NCI-H446 (cell line): ENCODE data around the gene S100PBP.

ENCODE experiments used
- DNase-seq, 2 experiments: peaks; one replicate each; lab custom pipeline; 2025; lab: John Stamatoyannopoulos, UW

Gene S100PBP

GRCh38 chr1:32887623-32888022 lies 70.2 kb downstream of the S100PBP start:
- DNase-seq: no peak

GRCh38 chr1:32888134-32888533 lies 70.7 kb downstream of the S100PBP start:
- no peak for DNase-seq

GRCh38 chr1:32888677-32889420 lies 71.4 kb downstream of the S100PBP start:
- no peak for DNase-seq

- no peak for DNase-seq
These were observed 72.4 kb downstream of the S100PBP start for GRCh38 chr1:32889731-32890278.

DNA sequence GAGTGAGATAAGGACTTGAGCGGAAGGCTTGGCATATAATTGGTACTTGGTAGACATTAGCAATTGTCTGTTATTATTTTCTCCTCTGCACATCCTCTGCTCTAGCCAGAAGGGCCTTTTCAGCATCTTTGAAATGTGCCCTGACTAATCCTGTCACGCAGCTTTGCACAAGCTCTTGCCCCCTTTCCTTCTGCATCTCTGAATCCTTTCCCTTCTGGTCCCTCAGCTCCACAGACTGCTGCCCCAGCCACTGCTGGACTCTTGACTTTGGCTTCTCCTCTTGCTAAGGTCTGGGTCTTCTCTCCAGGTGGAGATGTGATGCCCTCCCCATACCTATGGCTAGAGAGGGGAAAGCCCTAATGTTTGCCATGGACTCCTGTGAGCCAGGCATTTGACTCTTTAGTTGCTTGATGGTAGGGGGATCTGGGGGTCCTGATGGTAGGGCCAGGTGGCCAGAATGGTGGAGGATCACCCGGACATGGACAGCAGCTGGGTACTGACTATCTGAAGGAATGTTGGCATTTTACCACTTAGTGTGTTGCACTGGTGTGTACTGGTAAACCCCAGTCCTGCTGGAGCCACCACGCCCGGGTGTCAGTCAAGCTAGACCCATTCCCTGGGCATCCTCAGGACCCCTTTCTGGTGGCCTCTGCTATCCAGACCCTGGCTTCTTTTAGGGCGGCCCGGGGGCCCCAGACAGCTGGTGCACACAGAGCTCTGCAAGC lies 73.2 kb downstream of the S100PBP start:
- no peak for DNase-seq

GRCh38 chr1:32891241-32891570 lies 73.8 kb downstream of the S100PBP start:
- no peak for DNase-seq

DNA sequence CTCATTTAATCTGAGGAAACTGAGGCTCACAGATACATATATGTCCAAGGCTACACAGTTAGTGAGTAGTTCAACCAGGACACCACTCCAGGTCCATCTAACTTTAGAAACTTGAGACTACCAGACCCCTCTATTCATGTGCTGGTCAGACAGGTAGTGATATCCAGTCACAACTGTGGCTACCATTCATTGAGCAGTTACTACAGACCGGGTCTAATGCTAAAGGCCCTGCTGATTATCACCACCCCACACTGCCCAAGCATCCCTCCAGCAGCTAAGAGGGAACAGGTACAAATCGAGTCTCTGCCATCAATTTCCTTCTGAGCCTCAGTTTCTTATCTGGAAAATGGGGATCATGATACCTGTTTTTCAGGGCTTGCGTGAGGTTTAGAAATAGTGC lies 74.2 kb downstream of the S100PBP start:
- no peak for DNase-seq

DNA sequence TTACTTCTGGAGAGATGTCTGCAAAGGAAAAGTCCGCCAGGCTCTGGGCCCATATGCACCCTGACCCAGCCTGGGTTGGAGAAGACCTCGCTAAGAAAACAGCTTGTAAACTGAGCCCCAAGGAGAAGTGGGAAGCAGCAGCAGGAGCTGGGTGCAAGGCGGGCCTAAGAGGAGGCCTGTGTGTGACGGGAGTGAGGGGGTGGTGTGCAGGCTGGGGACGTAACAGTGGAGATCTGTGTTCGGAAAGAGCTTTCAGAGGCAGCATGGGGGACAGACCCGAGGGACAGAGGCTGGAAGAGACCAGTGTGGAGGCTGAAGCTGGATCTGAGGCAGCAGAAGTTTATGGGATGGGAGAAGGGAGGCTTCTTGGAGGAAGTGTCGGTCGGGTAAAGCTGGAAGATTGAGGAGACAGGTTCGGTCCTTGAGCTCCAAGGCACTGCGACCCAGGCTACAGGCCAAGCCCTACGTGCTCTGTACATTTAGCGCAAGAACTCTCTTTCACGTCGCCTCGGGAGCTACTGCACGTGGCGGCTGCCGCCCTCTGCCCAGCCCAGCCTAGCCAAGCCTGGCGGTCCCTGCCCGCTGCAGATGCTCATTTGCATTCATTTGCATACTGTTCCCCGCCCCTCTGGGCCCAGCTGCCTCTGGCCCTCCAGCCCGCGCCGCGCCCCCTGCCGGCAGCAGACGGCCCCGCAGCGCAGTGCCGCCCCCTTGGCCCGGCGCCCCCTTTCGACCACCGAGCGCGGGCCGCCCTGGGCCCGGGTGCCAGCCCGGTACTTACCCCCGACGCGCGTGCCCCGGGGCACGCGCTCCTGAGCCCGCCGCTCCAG lies 75.1 kb downstream of the S100PBP start:
- DNase-seq: no peak

GRCh38 chr1:32893198-32894018 lies 76.0 kb downstream of the S100PBP start:
- no peak for DNase-seq

DNA sequence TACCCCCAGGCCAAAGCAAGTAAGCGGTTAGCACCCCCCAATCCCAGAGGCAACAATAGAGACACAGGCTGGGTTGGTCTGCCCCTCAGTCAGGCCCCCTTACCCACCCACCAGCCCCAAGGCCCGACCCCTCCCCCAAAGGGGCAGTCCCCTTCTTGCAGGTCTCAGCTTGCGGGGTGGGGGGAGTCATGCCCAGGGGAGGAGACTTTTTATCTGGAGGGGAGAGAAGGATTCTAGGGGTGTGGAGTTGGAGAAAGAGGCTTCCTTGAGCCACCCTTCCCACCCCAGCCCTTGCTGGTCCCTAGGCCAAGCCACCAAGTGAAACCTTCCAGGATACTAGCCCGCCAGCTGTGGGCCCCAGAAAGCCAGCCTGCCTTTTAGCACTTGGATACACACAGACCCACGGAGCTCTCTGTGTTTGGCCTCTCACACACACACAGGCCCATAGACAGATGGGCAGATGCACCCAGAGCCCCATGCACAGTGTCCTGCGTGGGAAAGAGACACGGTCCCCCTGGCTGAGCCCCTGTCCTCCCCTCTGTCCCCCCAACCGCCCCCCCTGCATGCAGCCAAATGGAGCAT lies 76.7 kb downstream of the S100PBP start:
- no peak for DNase-seq

- DNase-seq: no peak
These were observed 77.2 kb downstream of the S100PBP start for GRCh38 chr1:32894681-32895080.

DNA sequence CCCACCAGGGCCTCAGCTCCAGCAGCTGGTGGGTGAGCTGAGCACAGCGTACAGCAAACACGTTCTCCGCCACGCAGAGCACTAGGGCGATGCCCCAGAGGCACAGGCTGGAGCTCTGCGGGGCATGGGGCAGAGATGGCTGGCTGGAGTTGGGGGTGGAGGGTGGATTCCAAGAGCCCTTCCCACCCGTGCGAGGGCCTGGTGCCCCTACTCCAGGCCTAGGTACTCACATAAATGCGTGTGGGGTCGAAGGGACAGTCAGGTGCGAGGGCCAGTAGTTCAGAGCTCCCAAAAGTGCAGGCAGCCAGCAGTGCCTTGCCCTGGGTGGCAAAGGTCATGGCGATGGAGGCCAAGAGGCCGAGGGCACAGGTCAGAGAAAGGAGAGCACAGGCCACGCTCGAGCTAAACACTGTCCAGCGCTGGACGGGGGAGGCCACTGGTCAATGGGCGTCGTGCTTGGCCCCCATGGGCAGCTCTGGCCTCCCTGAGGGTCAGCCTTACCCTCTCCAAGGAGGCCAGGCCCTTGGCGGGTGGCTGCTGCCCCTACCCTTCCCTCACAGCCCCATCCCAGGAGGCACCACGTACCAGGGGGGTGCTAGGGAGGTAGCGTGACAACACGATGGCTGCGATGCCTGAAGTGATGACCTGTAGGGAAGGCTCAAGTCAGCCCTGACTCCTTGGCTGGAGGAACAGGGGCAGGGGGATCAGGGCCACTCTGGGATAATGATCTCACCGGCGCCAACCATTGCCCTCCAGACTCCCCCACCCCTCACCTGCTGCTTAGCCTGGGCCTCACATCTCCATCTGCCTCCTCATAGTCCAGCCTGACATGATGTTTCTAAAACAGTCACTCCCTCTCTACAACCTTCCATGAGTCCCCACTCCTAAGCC lies 78.1 kb downstream of the S100PBP start:
- no peak for DNase-seq

GRCh38 chr1:32896451-32896850 lies 79.0 kb downstream of the S100PBP start:
- no peak for DNase-seq

DNA sequence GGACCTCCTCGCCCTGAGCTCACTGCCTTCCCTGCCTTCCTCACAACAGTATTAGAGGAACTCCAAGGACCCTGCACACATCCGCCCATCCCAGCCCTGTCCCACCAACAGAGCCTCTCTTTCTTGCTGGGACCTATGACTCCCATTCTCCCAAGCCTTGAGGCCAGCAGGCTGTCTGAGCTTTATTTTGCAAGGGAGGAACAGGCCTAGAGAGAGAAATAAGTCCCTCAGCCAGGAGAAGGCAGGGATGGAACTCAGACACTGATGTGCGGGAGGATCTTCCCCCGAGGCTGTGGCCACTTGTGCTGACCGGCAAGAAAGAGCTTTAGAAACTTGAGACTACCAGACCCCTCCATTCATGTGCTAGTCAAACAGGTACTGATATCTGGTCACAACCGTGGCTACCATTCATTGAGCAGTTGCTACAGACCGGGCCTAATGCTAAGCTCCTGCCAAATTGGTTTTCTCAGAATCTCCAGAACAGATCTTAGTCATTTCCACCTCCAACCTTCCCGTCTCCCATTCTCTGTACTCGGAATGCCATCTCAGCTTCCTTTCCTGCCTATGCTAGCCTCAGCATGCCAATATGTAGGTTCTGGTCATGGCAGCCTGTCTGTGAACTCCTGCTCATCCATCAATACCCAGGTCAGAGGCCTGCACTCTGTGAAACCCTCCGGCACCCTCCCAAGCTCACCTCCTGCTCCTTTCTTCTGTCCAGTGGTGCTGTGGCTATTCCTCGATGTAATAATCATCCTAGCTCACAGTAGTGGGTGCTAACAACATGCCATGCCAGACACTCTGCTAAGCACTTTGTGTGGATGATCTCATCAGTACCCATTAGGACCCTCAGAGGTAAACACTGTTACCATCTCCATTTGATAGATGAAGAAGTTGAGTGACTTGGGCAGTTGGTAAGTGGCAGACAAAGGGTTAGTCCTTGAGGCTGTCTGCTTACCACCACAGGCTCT lies 79.9 kb downstream of the S100PBP start:
- no peak for DNase-seq

GRCh38 chr1:32898056-32898455 lies 80.6 kb downstream of the S100PBP start:
- DNase-seq: no peak

GRCh38 chr1:32898958-32899357 lies 81.5 kb downstream of the S100PBP start:
- DNase-seq: no peak

DNA sequence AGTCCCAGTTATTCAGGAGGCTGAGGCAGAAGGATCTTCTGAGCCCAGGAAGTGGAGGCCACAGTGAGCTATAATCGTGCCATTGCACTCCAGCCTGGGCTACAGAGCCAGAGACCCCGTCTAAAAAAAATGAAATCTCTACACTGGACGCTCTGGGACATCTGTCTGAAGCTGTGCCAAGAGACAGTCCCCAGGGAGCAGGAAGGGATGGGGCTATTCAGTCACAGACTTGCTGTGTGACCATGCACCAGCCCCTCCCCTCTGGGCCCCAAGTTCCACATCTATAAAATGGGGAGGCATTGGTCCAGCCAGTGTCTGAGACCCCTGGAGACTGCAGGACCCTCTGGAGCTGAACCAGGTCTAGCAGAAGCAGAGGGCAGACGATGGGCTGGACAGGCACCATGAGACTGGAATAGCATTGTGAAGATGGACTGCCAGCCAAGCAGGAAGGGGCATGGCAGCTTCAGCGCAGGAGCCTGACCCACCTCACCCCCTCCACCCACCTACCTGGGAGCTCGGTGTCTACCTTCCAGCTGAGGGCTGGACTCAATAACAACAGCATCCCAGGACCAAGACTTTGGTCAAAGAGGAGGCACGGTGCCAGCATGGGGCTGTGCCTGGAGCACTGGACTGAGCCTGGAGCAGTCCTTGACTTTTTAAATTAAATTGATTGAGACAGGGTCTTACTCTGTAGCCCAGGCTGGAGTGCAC lies 82.3 kb downstream of the S100PBP start:
- DNase-seq: no peak

- DNase-seq: no peak
These were observed 83.0 kb downstream of the S100PBP start for GRCh38 chr1:32900371-32900955.
